Subcutaneous abdominal adipose tissue (tissue), 5 donors: ENCODE measurements around the gene LATS1.

ENCODE experiments used
- H3K27ac ChIP-seq: one replicate; pipeline ENCODE4 v1.7.0; 2013; ENCODE audit warnings: low read depth, mild to moderate bottlenecking, inconsistent platforms, low read length, moderate library complexity
- H3K27me3 ChIP-seq, 5 donors: one replicate each; pipeline ENCODE4 v1.7.0; 2013; ENCODE audit warnings: low read length in 5 of 5, inconsistent platforms in 1 of 5; ENCODE audit not compliant: control insufficient read depth in 5 of 5, insufficient read depth in 4 of 5
- H3K36me3 ChIP-seq, 5 donors: one replicate each; pipeline ENCODE4 v1.7.0; 2013; ENCODE audit warnings: low read length in 5 of 5; ENCODE audit not compliant: control insufficient read depth in 5 of 5, insufficient read depth in 5 of 5
- H3K4me1 ChIP-seq, 5 donors: one replicate each; pipeline ENCODE4 v1.7.0; 2013; ENCODE audit warnings: low read length in 5 of 5, mild to moderate bottlenecking in 3 of 5, moderate library complexity in 1 of 5; ENCODE audit not compliant: control insufficient read depth in 5 of 5, insufficient read depth in 5 of 5
- H3K4me3 ChIP-seq, 5 donors: one replicate each; pipeline ENCODE4 v1.7.0; 2013; ENCODE audit warnings: low read length in 5 of 5, low read depth in 1 of 5
- H3K9ac ChIP-seq, 5 donors: one replicate each; pipeline ENCODE4 v1.7.0; 2013; ENCODE audit warnings: low read length in 5 of 5, mild to moderate bottlenecking in 4 of 5, moderate library complexity in 3 of 5
- H3K9me3 ChIP-seq, 5 donors: one replicate each; pipeline ENCODE4 v1.7.0; 2013; ENCODE audit warnings: low read length in 5 of 5; ENCODE audit not compliant: control insufficient read depth in 5 of 5
- donor health status: healthy.
- donor health status: healthy.
- donor health status: healthy.
- donor health status: healthy.
- donor health status: healthy.

LATS1 gene

DNA sequence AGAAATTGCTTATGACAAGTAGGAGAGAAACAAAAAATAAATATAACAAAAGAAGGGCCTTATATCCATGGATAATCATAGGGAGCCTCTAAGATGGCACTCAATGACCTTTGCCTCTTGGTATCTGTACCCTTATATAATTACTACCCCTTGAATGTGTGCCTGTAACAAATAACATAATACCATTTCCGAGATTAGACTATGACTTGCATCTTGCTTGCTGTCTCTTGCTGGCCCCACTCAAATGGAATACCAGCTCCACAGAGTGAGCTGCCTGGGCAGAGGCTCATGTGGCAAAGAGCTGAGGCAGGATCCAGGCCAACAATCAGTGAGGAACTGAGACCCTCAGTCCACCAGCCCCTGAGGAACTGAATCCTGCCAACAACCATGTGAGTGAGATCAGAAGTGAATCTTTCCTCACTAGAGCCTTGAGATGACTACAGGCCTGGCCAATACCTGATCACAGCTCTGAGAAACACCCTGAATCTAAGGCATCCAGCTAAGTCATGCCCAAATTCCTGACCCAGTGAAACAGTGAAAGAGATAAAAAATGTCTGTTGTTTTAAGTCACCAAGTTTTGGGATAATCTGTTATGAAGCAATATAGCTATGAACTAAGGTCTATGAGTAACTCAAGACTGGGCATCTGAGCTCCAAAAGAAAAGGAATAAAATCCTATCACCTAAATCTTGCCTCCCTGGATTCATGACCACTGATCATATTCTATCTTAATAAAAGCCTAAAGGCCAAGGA lies 74.9 kb downstream of the LATS1 start:
- no peak overlapping the region for H3K4me3 ChIP-seq
- no peak overlapping the region for H3K9ac ChIP-seq
- H3K27me3 ChIP-seq: no peaks in the 10 kb centered on the region
- H3K9me3 ChIP-seq: no peaks in the 10 kb centered on the region
- no peak overlapping the region for H3K27ac ChIP-seq
- peaks cover 0 to 4% (median 3%) of the 10 kb centered on the region in 5 donors for H3K36me3 ChIP-seq
- peaks cover 0 to 14% (median 10%) of the 10 kb centered on the region in 5 donors for H3K4me1 ChIP-seq

DNA sequence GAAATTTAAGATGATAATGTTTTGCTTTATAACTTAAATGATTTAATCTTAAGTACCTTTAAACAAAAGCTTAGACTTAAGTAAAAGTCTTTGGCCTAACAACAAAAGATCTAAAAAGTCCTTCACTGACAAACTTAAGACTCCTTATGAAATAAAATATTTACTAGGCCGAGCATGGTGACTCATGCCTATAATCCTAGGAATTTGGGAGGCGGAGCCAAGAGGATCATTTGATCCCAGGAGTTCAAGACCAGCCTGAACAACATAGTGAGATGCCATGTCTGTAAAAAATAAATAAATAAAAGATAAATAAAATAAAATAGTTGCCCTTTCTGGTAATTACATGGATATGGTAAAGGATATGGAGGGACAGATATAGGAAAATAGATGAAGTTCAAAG lies 81.8 kb downstream of the LATS1 start:
- no peak overlapping the region for H3K9ac ChIP-seq
- no peaks in the 10 kb centered on the region for H3K4me1 ChIP-seq
- H3K27me3 ChIP-seq: no peaks in the 10 kb centered on the region
- H3K9me3 ChIP-seq: no peaks in the 10 kb centered on the region
- peaks cover 3 to 13% (median 9%) of the 10 kb centered on the region in 5 donors for H3K36me3 ChIP-seq
- no peak overlapping the region for H3K27ac ChIP-seq
- H3K4me3 ChIP-seq: no peak overlapping the region

DNA sequence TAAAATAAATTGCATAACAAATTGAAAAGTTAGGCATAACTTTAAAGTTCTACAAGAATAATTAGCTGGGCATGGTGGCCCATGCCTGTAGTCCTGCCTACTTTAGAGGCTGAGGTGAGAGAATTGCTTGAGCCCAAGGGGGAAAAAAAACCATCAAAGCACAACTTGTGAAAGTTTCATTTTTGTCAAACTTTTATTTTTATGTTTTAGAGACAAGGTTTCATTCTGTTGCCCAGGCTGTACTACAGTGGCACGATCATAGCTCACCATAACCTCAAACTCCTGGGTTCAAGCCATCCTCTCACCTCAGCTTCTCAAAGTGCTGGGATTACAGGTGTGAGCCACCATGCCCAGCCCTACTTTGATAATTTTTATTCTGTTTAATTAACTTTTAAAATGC lies 83.6 kb downstream of the LATS1 start:
- Histone ChIP-seq H3K27ac (no peak overlapping the region), H3K9me3 (no peaks in the 10 kb centered on the region), H3K9ac (no peak overlapping the region), H3K4me3 (no peak overlapping the region), H3K27me3 (no peaks in the 10 kb centered on the region), H3K36me3 (peaks cover 6 to 21% (median 9%) of the 10 kb centered on the region in 5 donors), H3K4me1 (no peaks in the 10 kb centered on the region)

DNA sequence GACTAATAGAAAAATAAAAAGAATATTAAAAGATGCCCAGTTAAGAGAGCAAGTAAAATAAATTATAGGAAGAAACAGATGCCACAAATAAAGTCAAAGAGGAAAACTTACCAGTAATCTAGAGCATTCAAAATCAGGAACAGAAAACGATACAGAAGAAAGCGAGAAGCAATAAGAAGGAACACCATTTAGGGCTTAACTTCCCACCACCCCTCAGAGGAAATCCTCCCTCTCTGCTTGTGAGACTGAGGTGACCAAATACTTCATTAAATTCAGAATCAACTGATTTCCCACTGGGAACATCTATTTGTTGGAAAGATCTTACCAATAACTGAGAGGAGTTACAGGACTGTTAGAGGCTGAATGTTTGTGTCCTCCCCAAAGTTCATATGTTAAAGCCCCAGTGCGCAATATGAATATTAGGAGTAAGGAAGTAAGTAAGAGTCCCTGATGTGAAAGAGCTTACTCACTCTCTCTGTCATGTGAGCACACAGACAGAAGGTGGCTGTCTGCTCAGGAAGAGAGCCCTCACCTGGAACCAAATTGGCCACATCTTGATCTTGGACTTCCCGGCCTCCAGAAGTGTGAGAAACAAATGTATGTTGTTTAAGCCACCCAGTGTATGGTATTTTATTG lies 88.9 kb downstream of the LATS1 start:
- peaks cover 8 to 19% (median 15%) of the 10 kb centered on the region in 5 donors for H3K36me3 ChIP-seq
- H3K9me3 ChIP-seq: no peaks in the 10 kb centered on the region
- no peak overlapping the region for H3K9ac ChIP-seq
- no peaks in the 10 kb centered on the region for H3K27me3 ChIP-seq
- no peak overlapping the region for H3K27ac ChIP-seq
- H3K4me3 ChIP-seq: no peak overlapping the region
- no peaks in the 10 kb centered on the region for H3K4me1 ChIP-seq

DNA sequence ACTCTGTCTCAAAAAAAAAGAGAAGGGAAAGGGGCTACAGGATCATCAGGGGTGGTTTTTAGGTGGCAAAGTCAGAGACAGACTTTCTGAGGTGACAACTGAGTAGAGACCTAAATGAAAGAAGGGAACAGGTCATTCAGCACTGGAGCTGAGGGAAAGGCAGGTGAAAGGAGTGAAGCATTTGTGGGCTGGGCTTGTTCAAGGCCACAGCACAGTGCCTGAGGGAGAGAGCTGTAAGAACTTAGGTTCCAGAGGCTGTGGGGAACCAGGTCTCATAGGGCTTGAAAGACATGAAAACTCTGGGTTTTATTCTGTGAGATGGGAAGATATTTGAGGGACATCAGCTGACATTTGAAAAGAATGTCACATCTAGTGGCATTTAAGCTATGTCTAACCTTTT lies 90.2 kb downstream of the LATS1 start:
- Histone ChIP-seq H3K36me3 (peaks cover 11 to 25% (median 20%) of the 10 kb centered on the region in 5 donors), H3K4me3 (no peak overlapping the region), H3K9ac (no peak overlapping the region), H3K9me3 (no peaks in the 10 kb centered on the region), H3K4me1 (no peaks in the 10 kb centered on the region), H3K27me3 (no peaks in the 10 kb centered on the region), H3K27ac (no peak overlapping the region)

DNA sequence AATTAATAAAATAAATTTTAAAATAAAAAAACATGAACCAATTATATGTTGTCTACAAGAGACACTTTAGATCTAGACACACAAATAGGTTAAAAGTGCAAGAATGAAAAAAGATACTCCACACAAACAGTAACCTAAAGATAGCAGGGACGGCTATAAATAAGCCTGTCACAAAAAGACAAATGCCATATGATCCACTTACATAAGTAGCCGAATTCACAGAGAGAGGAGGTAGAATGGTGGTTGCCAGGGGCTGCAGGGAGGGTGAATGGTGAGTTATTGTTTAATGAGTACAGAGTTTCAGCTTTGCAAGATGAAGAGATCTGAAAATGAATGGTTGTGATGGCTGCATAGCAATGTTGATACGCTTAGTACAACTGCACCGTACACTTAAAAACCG lies 102.1 kb downstream of the LATS1 start:
- Histone ChIP-seq H3K9ac (no peak overlapping the region), H3K4me3 (no peak overlapping the region), H3K27ac (no peak overlapping the region), H3K4me1 (no peaks in the 10 kb centered on the region), H3K9me3 (peaks cover 0 to 11% (median 10%) of the 10 kb centered on the region in 5 donors), H3K27me3 (no peaks in the 10 kb centered on the region), H3K36me3 (peaks cover 9 to 27% (median 14%) of the 10 kb centered on the region in 5 donors)

DNA sequence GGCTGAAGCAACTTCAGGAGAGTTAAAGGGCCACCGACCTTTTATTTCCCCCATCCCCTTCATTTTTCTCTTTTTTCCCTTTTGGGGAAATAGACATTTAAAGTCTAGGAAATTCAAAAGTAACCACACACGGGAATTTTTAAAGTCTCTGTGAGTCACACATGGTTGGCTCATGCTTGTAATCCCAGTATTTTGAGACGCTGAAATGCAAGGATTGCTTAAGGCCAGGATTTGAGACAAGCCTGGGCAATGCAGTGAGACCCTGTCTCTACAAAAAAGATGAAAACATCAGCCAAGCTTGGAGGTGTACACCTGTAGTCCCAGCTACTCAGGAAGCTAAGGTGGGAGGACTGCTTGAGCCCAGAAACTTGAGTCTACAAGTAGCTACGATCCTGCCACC lies 103.6 kb downstream of the LATS1 start:
- no peak overlapping the region for H3K9ac ChIP-seq
- peaks cover 0 to 11% (median 10%) of the 10 kb centered on the region in 5 donors for H3K9me3 ChIP-seq
- no peak overlapping the region for H3K4me3 ChIP-seq
- H3K36me3 ChIP-seq: peaks cover 5 to 20% (median 11%) of the 10 kb centered on the region in 5 donors
- no peaks in the 10 kb centered on the region for H3K27me3 ChIP-seq
- H3K27ac ChIP-seq: no peak overlapping the region
- no peaks in the 10 kb centered on the region for H3K4me1 ChIP-seq

DNA sequence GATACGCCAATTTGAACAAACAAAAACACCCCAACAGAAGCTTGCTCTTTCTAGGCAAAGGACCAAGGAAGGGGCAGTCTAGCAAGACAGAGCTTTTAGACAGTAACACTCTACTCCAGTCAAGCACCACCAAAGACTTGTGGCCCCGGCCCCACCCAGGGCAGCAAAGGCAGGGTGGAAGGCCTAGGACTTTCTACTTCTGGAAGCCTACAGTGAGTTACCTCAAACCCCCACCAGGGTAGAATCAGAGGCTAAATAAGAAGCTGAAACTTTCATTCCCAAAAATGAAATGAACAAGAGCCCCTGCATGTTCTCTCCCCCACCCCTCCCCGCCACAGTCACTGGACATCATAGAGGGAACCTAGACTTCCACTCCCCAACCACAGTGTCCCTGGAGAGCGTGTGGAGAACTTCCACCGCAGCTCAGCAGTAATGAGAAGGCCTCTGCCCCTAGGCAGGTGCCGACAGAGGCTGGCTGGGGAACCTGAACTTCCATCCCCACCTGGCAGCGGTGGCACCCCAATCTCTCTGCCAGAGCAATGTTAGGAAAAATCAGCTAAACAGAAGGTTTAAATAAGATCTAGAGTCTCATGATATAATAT lies 109.4 kb downstream of the LATS1 start:
- Histone ChIP-seq H3K27me3 (no peaks in the 10 kb centered on the region), H3K4me1 (no peaks in the 10 kb centered on the region), H3K27ac (no peak overlapping the region), H3K36me3 (peaks cover 2 to 9% (median 3%) of the 10 kb centered on the region in 5 donors), H3K4me3 (no peak overlapping the region), H3K9ac (no peak overlapping the region), H3K9me3 (peaks cover 0 to 4% (median 4%) of the 10 kb centered on the region in 5 donors)
